NCI-H2171 (cell line): ENCODE results near the gene SHC3.

Experiments used
- DNase-seq: peaks from one replicate; lab custom pipeline; 2025; lab: John Stamatoyannopoulos, UW

SHC3 gene

DNA sequence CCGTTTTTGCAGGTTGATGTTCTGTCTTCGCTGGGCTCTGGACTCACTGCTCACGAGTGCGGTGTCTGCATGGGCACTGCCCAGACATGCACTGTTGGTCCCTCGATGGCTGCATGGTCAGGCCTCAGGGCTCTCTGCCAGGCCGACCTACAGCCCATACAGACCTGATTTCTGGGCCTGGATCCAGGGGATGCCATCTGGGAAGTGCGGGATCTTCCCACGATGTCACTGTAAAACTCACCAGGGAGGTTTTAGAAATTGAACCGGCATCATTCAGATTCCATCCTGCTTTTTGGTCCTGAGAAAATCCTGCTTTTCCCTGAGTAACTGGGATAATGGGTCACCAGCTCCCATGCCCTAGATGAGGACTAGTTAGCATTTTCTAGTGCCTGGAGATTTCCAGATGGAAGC lies 178.2 kb downstream of the SHC3 start:
- DNase-seq: no peak

DNA sequence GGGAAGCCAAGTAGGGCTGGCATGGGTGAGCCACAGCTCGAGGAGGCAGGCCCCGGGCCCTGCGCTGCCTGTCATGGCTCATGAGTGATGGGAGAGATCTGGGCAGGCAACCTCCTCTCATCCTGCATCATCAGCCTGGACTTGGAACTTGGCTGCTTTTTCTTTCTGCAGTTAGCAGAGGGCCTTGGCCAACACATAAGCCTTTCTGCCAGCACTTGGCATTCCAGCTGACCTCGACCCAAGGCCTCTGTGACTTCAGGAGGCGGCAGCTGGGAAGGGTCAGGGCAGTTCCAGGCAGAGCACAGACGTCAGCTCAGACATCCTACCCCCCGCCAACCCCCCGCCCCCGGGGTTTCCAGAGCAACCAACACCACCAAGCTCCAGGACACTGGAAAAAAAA lies 179.7 kb downstream of the SHC3 start:
- DNase-seq: no peak

DNA sequence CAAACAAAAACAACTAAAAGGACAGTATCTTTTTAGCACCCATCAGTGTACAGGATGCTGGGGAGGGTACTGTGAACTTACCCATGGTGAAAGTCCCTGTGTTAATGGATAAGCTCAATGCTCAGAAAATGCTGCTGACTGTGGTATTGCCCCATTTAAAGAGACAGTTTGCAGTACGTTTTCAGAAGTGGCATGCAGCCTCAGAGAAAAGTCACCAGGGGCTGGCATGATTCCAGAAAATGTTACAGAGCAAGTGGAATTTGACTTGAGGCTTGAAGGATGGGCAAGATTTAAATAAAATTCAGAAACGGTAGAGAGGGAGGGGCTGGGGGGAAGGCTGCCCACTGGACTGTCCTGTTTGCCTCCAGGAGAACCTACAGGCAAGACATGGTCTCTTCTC lies 180.1 kb downstream of the SHC3 start:
- DNase-seq: no peak

DNA sequence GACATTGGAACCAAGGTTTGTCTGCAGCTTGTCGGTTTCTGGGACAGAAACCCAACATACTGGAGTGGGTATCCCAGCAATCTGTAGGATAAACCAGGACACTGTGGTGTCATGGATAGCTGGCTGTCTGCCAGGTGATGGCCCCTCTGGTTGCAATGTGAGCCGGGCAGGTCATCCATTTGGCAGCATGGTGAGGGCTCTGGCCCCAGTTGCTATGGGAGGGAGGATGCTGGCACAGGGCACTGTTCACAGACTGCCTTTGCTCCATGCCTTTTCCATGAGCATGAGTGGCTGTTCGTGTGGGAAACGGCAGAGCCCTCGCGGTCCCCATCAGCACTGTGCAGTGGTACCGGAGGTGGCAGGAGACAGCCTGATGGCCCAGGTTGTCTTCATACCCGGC lies 181.0 kb downstream of the SHC3 start:
- no peak for DNase-seq

DNA sequence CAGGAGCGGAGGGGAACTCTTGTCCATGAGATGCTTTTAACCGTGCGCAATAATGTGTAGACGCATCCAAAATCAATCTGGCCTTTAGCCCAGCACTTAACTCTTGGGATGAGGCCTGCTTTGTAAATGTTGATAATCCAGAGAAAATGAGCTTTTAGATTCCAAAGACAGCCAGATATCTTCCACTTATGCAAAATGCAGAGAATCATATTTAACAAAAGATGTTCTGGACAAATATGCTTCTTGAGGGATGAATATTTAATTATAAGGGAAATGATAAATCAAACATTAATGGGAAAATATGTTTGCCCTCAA lies 181.7 kb downstream of the SHC3 start:
- no peak for DNase-seq

DNA sequence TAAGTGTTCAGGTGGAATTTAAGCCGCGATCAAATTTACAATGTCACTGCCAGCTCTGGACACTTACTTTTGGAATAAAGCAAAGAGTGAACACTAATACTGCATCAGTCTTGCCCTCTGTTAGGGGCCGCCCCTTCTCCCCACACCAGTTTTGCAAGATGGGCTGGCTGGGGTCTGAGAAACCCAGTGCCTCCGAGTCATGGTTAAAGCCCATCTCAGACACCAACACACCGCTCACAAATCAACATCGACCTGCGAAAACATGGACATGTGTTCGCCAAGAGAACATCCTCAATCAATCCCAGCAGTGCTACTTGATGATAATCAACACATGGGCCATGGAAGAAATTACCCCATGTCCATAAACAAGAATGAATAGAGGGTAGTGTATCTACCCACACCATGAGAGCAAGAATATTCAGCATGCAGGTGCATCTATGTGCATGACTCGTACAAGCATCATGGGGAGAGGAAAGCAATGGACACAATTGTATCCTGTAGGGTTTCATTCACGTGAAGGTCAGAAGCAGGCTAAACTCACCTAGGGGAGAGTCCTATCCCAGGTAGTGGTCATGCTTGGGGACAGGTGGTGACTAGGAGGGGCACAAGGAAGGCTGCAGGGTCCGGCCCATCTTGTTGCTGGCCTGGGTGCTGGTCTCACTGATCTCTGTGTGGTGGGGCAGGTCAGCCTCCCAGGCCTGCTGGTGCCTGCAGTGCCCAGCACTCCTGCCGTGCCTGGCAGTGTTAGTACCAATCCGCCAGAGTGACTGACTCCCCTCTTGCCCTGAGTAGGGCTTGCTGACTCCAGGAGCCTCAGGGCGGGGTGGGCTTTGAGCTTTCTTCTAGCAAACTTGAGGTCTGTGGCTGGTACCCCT lies 182.3 kb downstream of the SHC3 start:
- no peak for DNase-seq

DNA sequence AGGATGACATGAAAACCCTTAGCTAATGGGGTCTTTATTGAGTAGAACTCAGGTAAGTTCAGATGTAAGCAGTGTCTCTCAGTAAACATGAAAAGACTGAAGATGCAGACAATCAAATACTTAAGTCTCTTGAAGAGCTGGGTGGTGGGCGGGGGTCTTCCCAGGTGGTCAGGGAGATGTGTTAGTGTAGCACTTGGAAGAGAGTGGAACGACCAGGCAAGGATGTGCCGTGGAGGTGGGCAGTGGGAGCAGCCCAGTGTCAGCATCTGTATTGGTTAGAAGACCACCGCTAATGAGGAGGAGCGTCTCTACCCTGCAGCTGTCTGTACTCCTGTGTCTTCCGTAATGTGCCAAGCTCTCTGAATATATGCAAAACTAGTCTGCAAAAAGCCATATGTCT lies 183.0 kb downstream of the SHC3 start:
- no peak for DNase-seq

DNA sequence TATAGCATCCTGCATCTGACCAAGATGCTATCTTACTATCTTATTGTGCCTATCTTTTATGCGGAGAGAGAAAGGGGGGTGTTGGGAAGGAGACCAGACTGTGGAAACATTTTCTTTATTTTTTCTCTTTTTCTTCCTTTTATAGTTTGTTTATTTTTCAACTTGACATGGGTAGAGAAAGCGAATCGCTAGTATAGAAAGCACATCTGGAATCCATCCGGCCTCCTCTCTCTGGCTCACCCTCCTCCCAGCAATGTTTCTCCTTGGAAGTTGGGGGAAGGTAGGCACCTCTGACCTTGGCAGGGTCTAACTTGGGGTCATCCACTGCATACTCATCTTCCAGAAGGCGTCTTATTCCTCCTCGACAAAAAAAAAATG lies 183.4 kb downstream of the SHC3 start:
- no peak for DNase-seq

DNA sequence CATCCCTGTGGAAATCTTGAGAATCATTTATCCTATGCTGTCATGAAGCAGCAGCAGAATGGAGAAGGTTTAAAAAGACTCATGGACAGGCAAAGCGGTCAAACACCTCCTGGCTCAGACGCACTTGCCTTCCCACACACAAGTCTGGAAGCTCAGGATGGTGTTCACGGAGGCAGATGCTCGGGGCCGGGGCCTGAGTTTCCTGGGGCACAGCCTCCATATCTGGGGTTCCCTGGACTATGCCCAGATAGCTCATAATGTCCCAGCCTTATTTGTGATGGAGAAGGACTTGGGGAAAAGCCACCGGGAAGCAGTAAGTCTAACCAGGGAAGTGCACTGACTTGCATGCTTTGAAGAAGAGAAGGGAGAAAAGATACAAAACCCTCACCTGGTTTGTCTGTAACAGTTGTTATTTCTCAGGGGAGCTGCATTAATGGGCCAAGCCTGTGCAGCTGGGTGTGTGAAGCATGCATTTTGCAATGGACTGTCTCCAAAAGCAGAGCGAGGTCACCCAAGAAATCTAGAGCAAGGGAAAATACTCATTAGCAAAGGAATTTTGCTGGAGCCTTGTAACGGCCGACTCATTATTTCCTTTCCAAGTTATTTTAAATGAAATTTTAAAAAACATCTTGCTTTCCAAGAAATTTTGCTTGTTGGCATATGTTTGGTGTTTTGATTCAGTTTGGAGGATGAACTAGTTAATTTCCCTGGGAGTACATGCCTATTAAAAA lies 184.0 kb downstream of the SHC3 start:
- no peak for DNase-seq

DNA sequence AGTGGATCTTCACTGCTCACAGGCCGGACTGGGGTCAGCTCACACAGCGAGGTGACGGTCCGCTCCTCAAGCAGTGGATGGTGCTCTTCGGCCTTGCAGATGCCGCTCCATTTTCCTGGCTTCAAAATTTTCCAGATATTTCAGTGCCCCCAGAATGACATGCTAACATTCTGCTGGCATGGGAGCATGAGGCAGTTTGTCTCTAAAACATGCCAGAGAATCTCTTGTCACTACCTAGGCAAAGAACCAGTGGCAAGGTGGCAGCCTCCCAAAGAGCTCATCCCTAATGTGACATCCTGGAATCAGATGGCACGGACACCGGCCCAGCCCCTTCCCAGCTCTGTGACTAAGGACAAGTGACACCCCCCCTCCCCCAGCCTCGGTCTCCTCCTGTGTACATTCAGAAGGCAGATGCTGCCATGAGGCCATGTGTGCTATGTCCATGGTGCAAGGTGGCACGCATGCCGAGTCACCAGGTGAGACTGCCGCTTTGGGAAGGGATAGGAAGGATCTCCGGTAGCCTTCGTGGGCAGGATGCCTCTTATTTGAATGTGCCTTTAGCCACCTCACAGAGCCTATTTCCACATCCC lies 184.7 kb downstream of the SHC3 start:
- no peak for DNase-seq

DNA sequence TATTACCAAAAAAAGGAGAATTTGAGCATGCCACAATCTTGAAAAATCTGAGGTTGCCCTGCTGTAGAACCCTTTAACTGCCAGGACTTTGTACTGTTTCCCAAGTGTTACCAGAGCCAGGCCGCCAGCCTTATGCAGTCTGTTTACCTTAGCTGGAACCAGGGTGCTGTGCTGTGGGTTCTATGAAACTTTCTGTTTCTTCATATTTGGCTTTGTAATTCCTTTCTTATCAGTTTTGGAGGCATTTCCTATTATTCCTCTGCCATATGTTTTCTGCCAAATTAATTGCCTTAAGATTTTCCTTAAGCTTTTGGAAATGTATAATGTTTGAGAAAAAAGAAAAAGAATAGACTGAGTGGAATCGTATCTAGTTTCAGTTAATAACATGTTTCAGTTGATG lies 185.3 kb downstream of the SHC3 start:
- no peak for DNase-seq

DNA sequence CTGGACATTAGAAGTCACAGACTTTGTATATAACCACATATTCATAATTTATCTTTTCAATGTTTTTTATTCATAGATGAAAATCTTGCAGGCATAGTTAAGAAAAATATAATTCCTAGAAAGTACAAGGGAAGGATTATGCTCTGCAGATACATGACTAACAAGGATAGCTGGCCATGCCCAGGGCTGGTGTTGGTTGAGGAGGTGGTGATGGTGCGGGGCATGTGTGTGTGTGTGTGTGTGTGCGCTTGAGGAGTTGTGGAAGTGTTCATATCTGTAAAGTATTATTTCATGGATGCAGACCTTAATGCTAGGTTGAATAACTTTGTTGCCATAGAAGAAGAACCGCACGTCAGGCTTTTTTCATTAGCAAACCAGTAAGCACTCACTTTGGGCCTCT lies 186.1 kb downstream of the SHC3 start:
- no peak for DNase-seq

DNA sequence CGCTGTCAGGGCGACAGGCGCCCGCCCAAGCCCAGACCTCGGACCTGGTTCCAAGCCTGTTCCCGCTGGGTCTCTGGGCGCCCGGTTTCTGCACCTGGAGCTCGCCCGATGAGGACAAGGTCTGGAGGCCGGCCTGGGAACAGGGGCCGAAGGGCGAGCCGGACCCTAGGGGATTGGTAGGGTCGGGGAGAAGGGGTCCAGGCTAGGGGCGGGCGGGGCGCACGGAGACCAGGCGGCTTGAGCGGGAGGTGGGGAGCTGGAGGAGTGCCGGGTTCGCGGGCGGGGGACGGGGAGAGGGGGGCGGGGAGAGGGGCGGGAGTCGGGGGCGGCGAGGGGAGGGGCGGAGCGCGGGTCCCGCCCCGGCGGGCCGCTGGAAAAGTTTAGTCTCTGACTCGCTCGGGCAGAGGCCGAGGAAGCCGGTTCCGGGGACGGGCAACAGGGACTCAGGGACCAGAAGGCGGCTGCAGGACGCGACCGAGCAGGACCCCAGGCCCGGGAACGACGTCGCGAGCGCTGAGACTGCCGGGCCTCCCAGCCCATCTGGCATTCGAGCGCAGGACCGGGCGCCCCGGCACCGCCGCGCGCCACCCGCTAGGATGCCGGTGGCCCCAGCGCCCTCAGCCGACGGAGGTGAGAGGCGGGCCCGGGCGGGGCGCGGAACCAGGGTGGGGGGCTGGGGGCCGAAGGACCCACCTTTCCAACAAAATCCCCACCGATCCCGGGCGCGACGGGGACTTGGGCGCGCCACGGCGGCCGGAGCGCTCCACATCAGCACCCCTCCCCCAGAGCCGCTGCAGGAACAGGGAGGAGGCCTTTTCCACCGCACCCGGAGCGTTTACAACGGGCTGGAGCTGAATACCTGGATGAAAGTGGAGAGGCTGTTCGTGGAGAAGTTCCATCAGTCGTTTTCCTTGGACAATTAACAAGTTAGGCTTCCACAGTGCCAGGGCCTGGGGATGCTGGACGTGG lies 187.3 kb downstream of the SHC3 start, which contains the start of gene S1PR3:
TSS of gene S1PR3 (plus strand) at position 403 of the 969 bp plus-strand sequence. CDS start 9,733 bp downstream, outside the sequence.
- no peak for DNase-seq

DNA sequence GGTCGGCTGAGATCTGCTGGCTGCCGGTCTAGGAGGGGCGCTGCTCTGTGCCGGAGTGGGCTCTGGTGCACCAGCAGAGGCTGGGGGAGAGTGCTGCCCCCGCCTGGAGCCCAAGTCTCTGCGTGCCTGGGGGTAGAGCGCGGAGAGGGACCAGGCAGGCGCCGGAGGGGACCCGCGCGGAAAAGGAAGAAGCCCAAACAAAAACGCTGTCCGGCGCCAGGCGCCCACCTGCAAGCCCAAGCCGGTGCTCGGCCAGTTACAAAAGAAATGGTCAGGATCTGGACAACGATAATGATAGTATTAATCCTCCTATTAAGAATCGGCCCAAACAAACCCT lies 187.9 kb downstream of the SHC3 start:
- no peak for DNase-seq

DNA sequence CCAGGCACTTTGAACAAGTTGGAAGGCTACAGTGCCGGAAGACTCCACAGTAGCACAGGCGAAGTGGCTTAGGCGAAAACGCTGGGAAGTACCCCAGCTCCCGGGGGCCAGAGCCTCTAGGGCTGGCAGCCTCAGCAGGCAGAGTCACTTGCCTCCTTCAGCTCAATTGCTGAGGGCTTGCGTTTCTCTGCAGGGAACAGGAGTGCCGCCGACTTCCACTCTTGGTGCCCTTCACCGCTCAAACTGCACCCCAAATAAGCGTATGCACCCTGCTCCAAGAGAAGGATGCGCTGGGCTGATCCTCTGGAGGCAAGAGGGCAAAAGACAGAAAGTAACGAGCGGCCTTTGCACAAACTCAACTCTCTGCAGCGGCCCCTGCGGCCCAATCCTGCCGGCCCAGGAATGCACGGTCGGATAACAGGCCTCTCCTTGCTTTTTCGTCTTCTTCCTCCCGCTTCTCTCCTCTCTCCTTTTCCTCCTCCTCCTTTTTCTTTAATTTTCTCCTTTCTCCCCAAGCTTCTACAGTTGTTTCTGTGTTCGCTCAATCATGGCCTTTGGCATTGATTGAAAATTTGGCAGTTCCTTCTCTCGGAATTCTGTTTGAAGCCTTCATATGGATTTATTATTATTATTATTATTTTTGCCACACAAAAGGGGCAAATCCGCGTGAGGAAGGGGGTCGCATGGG lies 188.4 kb downstream of the SHC3 start:
- no peak for DNase-seq

DNA sequence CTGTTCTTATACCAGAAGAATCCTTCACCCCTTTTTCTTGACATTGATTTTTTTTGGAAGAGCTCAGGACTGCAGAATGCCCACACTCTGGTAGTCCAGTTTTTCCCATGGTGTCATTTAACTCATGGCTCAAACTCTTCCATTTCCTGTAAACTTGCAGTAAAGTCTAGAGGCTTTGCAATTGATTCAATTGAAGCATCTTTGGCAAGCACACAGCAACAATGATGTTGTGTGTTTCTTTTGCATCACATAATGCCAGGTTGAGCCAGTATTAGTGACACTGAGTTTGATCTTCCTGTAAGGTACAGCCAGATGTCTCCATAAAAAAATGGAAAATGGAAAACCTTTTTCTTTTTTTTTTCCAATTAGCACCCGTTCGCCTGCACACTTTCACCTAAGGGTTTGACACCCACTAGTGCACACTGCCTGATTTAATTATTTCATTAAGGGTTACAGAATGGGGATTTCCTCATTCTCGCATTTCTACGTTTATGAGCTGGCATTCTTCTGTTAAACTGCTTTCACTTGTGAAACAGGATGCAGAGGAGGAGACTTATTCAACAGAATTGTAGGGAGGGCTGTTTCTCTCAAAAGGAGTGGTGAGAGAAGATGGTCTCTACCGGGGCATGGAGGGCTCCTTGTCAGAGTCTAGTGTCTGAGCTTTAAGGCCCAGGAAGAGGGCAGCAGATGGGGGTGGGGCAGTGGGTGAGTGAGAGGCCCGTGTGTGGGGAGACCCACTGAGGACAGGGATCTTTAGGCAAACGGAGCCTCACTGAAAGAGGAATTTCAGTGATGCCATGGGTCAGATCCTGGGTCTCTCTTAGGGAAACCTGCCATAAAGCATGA lies 189.6 kb downstream of the SHC3 start:
- DNase-seq: no peak

DNA sequence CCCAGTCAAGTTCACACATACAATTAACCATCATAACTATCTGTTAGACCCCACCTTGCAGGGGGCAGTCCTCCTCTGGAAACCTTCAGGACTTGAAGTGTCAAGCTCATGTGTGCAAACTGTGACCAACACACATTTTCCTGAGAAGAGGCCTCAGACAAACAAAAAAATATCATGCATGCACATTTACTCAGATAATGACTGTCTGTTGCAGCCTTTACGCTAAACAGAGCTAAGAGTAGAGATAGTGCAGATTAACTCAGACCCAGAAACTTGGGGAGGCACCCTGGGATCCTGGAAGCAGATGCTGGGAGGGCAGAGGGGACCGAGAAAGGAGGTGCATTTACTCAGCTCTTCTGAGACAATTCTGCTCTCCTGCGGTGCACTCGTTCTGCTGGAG lies 191.0 kb downstream of the SHC3 start:
- DNase-seq: no peak

DNA sequence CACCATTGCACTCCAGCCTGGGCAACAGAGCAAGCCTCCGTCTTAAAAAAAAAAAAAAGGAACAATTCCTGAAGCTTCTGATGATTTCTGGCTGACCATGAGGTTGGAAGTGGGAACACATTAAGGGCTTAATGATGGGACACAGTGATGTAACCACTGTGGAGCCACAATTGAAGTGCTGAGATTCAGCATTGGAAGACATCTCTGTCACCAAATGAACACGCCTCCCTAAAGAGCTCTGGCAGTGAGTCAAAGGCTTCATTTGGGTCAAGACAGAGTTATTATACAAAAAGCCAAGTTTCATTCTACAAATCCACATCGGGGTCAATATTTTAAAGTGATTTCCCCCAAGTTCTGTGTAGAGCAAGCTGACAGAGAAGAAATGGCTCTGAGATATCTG lies 191.8 kb downstream of the SHC3 start:
- no peak for DNase-seq

DNA sequence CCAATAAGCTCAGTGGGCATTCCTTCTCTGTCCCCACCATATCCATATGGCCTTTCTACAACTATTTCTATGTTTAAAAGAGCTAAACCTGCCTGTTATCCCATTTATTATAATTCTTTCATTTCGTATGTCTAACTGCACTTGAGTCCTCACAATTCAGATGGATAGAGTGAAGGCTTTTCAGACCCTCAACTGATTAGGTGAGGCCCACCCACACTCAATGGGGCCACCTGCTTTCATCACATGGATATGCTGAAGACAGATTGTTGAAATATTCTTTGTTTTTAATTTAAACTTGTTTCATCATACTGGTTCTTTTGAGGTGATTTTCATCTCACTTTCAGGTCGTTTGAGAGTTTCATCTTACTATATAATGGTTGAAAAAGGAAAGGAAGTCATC lies 193.0 kb downstream of the SHC3 start:
- no peak for DNase-seq

DNA sequence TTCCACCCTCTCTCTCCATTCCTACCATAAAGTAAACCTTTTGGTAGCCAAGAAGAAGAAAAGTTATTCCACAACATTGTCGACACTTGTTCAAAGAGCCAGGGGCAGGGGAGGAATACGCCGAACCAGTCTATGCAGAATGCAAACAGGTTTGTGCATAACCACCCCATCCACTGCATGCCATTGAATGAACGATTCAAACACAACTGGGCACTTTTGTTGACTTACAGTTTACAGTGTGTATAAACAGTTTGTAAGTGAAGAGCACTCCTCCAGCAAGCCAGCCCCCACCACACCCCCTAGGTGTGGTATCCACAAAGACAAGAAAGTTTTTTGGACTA lies 194.1 kb downstream of the SHC3 start:
- no peak for DNase-seq
